Measurements from ENCODE around the gene MTX2. TPM values are rescaled to one million over a fixed set of nuclear protein-coding genes. Genes with fewer than 3 reads are reported as not detected.

The MTX2 gene
- total and polyA plus RNA-seq, 10 of the 15 experiments (the other 5 are each of a cell fraction or from before 2014, with no cell fraction given), result 15.7 to 78.1 (median 55.0) TPM

DNA sequence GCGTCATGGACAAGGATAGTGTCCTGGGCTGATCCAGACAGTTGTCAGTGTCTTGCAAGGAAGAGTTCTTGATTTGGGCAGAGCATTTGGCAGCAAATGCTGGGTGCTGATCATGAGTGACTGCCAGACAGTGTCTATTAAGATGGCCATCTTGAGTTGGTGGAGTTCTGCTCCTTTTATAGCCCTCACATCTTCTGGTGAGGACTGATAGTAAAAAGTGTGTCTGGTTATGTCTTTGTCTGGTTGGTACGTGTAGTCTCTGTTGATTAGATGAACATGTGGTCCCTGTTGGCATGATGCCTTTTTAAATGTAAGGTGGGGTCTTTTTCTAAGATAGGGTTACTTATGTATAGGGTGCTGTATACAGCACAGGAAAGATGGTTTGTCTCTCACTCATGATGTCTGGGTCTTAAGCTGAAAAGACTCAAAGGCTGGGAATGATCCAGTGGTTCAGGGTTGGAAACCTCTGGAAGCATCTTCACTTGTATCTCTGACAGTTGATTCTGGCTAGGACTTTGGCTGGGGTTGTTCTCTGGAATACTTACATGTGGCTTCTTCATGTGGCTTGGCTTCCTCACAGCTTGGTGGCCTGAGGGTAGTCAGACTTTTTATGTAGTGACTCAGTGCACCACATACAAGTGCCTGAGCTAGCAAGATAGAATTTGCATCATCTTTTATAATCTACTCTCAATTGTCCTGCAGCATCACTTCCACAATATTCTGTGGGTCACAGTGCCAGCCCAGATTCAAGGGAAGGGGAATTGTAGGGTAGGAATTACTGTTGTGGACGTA is 11.8 kb downstream of the MTX2 start (continued):
- TF ChIP-seq, protein P1, sequence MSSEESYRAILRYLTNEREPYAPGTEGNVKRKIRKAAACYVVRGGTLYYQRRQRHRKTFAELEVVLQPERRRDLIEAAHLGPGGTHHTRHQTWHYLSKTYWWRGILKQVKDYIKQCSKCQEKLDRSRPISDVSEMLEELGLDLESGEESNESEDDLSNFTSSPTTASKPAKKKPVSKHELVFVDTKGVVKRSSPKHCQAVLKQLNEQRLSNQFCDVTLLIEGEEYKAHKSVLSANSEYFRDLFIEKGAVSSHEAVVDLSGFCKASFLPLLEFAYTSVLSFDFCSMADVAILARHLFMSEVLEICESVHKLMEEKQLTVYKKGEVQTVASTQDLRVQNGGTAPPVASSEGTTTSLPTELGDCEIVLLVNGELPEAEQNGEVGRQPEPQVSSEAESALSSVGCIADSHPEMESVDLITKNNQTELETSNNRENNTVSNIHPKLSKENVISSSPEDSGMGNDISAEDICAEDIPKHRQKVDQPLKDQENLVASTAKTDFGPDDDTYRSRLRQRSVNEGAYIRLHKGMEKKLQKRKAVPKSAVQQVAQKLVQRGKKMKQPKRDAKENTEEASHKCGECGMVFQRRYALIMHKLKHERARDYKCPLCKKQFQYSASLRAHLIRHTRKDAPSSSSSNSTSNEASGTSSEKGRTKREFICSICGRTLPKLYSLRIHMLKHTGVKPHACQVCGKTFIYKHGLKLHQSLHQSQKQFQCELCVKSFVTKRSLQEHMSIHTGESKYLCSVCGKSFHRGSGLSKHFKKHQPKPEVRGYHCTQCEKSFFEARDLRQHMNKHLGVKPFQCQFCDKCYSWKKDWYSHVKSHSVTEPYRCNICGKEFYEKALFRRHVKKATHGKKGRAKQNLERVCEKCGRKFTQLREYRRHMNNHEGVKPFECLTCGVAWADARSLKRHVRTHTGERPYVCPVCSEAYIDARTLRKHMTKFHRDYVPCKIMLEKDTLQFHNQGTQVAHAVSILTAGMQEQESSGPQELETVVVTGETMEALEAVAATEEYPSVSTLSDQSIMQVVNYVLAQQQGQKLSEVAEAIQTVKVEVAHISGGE (CRISPR knock-in tag; IDR thresholded peaks at IDR 0.05), result no peak
- no peak for TF ChIP-seq DPF2 (IDR thresholded peaks at IDR 0.05)
- no peak for TF ChIP-seq HDAC2 (IDR thresholded peaks at IDR 0.05)

DNA sequence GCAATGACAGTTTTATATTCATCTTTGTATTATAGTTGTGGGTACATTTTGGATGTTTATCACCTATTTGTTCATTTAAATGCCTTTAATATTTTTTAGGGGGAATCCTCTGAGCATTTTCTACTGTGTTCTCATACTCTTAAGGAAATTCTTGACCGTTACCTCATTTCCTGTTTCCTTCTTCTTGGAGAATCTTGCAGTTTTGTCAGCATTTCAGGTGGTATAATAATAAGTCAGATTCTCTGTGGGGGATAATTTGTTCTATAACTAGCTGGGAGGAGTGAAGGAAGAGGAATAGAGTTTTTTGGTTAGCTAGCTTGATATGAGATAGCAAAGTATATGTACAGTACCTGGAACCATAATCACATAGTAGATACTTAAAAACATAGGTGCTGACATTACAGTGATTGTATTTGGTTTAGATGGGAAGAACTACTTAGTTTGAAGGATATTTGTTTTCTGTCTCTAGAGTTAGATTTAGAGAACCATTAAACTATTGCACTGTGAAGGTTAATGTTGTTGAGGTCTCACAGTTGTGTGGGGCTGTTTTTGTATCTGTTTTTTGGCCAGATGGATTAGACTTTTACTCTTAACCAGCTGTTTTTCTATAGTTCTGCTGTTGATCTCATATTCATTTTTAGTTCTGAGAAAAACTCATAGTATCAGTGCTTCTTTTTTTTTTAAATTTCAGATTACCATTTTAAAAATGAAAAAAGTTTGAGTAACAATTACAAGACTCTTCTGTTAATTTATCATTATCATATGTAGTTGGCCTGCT is 14.2 kb downstream of the MTX2 start:
- WGBS (ENCODE audit: insufficient coverage, insufficient replicate concordance, low lambda C conversion rate, missing lambda C conversion rate), result 55% methylated on average over 1 of the region's 1 CpG
- Histone ChIP-seq H4K20me1 (ENCODE audit: control insufficient read depth, insufficient read depth) (no peaks in the 10 kb centered on the region), H3K4me3 (no peak overlapping the region), H3K36me3 (ENCODE audit: control insufficient read depth in 2 of 2, insufficient read depth in 2 of 2, low read length in 1 of 2) (no peaks in the 10 kb centered on the region; a peak in 1 of 4 replicates), H3K27me3 (replicated peaks in 1 of 2; ENCODE audit: control insufficient read depth in 2 of 2, insufficient read depth in 2 of 2, low read length in 1 of 2) (no peaks in the 10 kb centered on the region), H3K9me3 (replicated peaks; ENCODE audit: control insufficient read depth, insufficient read depth, low read length) (no peaks in the 10 kb centered on the region; the same call in 2 of the 3 replicates), H3K4me1 (ENCODE audit: control insufficient read depth, insufficient read depth, low read length) (no peaks in the 10 kb centered on the region), H3K4me2 (ENCODE audit: control insufficient read depth, insufficient read depth) (no peak overlapping the region), H3K27ac (ENCODE audit: control insufficient read depth, insufficient read depth) (peak overlapping the region; percentile 38; the same call in 1 of the 2 replicates), H2AFZ (ENCODE audit: control insufficient read depth, low read depth, low read length) (no peak overlapping the region), H3K9ac (ENCODE audit: control insufficient read depth, insufficient read depth, low read length) (no peak overlapping the region), H3K79me2 (ENCODE audit: control insufficient read depth, insufficient read depth, low read length) (peaks cover 20% of the 10 kb centered on the region)
- BruUV-seq (replicated peaks), result no TSS peak
- no peak for TF ChIP-seq TCF12 (IDR thresholded peaks at IDR 0.05; ENCODE audit: low read depth, low read length)
- TF ChIP-seq NFIC (IDR thresholded peaks at IDR 0.05; ENCODE audit: low read depth, low read length), result 0 out of 2 replicates have a peak, but pooled peaks have one; percentile 23
- TF ChIP-seq IKZF1 (conservative IDR thresholded peaks at IDR 0.05), result no peak
- TF ChIP-seq RAD21 (IDR thresholded peaks at IDR 0.05; ENCODE audit: insufficient read depth, low read depth, low read length), result no peak
- ChIA-PET CTCF (no interaction called here), RAD21 (ENCODE audit: unreplicated experiment) (no interaction called here), SMC1A (ENCODE audit: uncharacterized antibody, unreplicated experiment) (interaction anchor here (1.2 kb wide), 1 partner anchor 9 kb away, joined by 3 read pairs; no protein-coding TSS in a partner anchor), POLR2A (interaction anchor here (0.7 kb wide), 1 partner anchor 418 kb away, joined by 3 read pairs; no protein-coding TSS in a partner anchor)
- ATAC-seq, result no peak
- no peak for FAIRE-seq
- DNase-seq (ENCODE audit: low read depth, low spot score), result no peak
- intact Hi-C loops (cut with micrococcal nuclease; ENCODE audit: unreplicated experiment), result no loop called here
- in situ Hi-C loops (cut with MboI), result no loop called here
